Lung (tissue), 12 donors: ENCODE measurements around the gene TMEM218. TPM values are rescaled to one million over a fixed set of nuclear protein-coding genes. Genes with fewer than 3 reads are reported as not detected.
A peak's percentile ranks its signal among the peaks of the same experiment; 100 is the strongest.
"Not testable (repeated sequence)": the region's sequence is repeated elsewhere in the genome, so short reads cannot be mapped to it uniquely, and the experiment has no call there.

Experiments used
- ATAC-seq: fragments of 200-7000 bp; cut with Tn5 transposase; one replicate; pipeline ENCODE4 v1.9.1; 2020; ENCODE audit warnings: moderate number of reproducible peaks; ENCODE audit not compliant: insufficient read depth, low FRiP score
- DNase-seq, 3 donors: peaks; one replicate each; pipeline ENCODE4 v3.0.0-alpha.2; 2013 to 2017
- H3K27ac ChIP-seq, 2 donors: one replicate each; pipeline ENCODE4 v1.5.1; 2013; ENCODE audit warnings: mild to moderate bottlenecking in 2 of 2, moderate library complexity in 2 of 2, control low read depth in 1 of 2, inconsistent platforms in 1 of 2, low read depth in 1 of 2, low read length in 1 of 2
- H3K27me3 ChIP-seq, 3 donors: one replicate each; pipeline ENCODE4 v1.5.1; 2013; ENCODE audit warnings: low read length in 2 of 3; ENCODE audit not compliant: control insufficient read depth in 3 of 3, insufficient read depth in 3 of 3
- H3K36me3 ChIP-seq, 4 donors: one replicate each; pipeline ENCODE4 v1.5.1; 2013; ENCODE audit warnings: low read length in 4 of 4, mild to moderate bottlenecking in 1 of 4, moderate library complexity in 1 of 4; ENCODE audit not compliant: control insufficient read depth in 4 of 4, insufficient read depth in 4 of 4
- H3K4me1 ChIP-seq, 5 donors: one replicate each; pipeline ENCODE4 v1.5.1; 2013; ENCODE audit warnings: low read length in 5 of 5, mild to moderate bottlenecking in 2 of 5, moderate library complexity in 1 of 5; ENCODE audit not compliant: control insufficient read depth in 5 of 5, insufficient read depth in 5 of 5
- H3K4me3 ChIP-seq: one replicate; pipeline ENCODE4 v1.5.1; 2013; ENCODE audit warnings: mild to moderate bottlenecking, control low read depth, moderate library complexity
- H3K9ac ChIP-seq, 2 donors: one replicate each; pipeline ENCODE4 v1.5.1; 2013; ENCODE audit warnings: low read length in 2 of 2, control low read depth in 1 of 2; ENCODE audit not compliant: insufficient read depth in 1 of 2
- H3K9me3 ChIP-seq, 4 donors: one replicate each; pipeline ENCODE4 v1.5.1; 2013; ENCODE audit warnings: low read length in 3 of 4, mild to moderate bottlenecking in 1 of 4, moderate library complexity in 1 of 4; ENCODE audit not compliant: control insufficient read depth in 4 of 4, insufficient read depth in 3 of 4
- CTCF ChIP-seq: IDR thresholded peaks from 2 replicates; pipeline ENCODE4 v1.5.1; 2012; ENCODE audit warnings: mild to moderate bottlenecking; ENCODE audit errors: control extremely low read depth, extremely low read depth
- WGBS, 2 donors: extraction: QIAGEN DNeasy Blood & Tissue Kit; methylation state at CpG; one replicate each; pipeline ENCODE4 v1.1.7; 2013; 5-methylcytosine and 5-hydroxymethylcytosine counted together
- polyA plus RNA-seq, 2 donors: library from polyadenylated mRNA; stranded (reverse); fragments of 200-250 nt; gene quantifications; one replicate each; pipeline ENCODE4 v1.2.1, GENCODE V29; 2013
- total RNA-seq, 2 donors: library from RNA; depleted of rRNA in 1 of 2; stranded (reverse); fragments of >200 nt in 1 of 2; gene quantifications; one replicate each; pipeline ENCODE4 v1.2.1, GENCODE V29; 2014 to 2021
- donor health status: control.
- donor health status: control.
- donor health status: Bipolar disorder and iron deficiency.
- donor health status: healthy.
- donor health status: DM: yes; HTN: yes; CAD: no.

The TMEM218 gene
- total and polyA plus RNA-seq, 4 donors: 23.3 to 39.9 (median 27.4) TPM

GRCh38 chr11:125091877-125092664 lies 19.4 kb downstream of the TMEM218 start:
- peak overlapping the region in 1 of 2 donors; percentile 20 for H3K27ac ChIP-seq
- no peak overlapping the region for H3K4me3 ChIP-seq
- peaks cover 4 to 16% (median 6%) of the 10 kb centered on the region in 4 donors for H3K36me3 ChIP-seq
- DNase-seq (no peak), ATAC-seq (no peak)
- WGBS, 2 donors: 89 to 91% methylated on average over 6 of the region's 6 CpGs
- H3K9me3 ChIP-seq: no peaks in the 10 kb centered on the region
- peaks cover 0 to 8% (median 1%) of the 10 kb centered on the region in 5 donors for H3K4me1 ChIP-seq
- TF ChIP-seq CTCF: no peak
- H3K27me3 ChIP-seq: no peaks in the 10 kb centered on the region
- H3K9ac ChIP-seq: no peak overlapping the region

GRCh38 chr11:125091247-125091876 lies 20.1 kb downstream of the TMEM218 start:
- Histone ChIP-seq H3K4me1 (peaks cover 0 to 8% (median 1%) of the 10 kb centered on the region in 5 donors), H3K36me3 (peaks cover 3 to 10% (median 4%) of the 10 kb centered on the region in 4 donors), H3K9ac (no peak overlapping the region), H3K27ac (peak overlapping the region in 1 of 2 donors; percentile 34), H3K9me3 (no peaks in the 10 kb centered on the region), H3K4me3 (no peak overlapping the region), H3K27me3 (no peaks in the 10 kb centered on the region)
- DNase-seq (peak; percentile 79 to 91 (median 89)), ATAC-seq (peak; percentile 51)
- 46 to 61% methylated on average over 5 of the region's 5 CpGs for WGBS, 2 donors
- TF ChIP-seq CTCF: peak; percentile 29

GRCh38 chr11:125090816-125091215 lies 20.6 kb downstream of the TMEM218 start:
- peaks cover under 1 to 10% (median 2%) of the 10 kb centered on the region in 4 donors for H3K36me3 ChIP-seq
- H3K9ac ChIP-seq: no peak overlapping the region
- H3K4me3 ChIP-seq: no peak overlapping the region
- no peak for TF ChIP-seq CTCF
- WGBS, 2 donors: 78 to 84% methylated on average over 6 of the region's 6 CpGs
- no peak overlapping the region for H3K27ac ChIP-seq
- no peak for ATAC-seq
- no peaks in the 10 kb centered on the region for H3K27me3 ChIP-seq
- DNase-seq: no peak
- no peaks in the 10 kb centered on the region for H3K9me3 ChIP-seq
- peaks cover 0 to 8% (median 1%) of the 10 kb centered on the region in 5 donors for H3K4me1 ChIP-seq

GRCh38 chr11:125090151-125090550 lies 21.3 kb downstream of the TMEM218 start:
- not testable (repeated sequence) for H3K27ac ChIP-seq, H3K4me3 ChIP-seq, H3K9me3 ChIP-seq, DNase-seq, ATAC-seq, H3K9ac ChIP-seq, H3K4me1 ChIP-seq, H3K36me3 ChIP-seq, H3K27me3 ChIP-seq
- WGBS, 2 donors: 78 to 82% methylated on average over 10 of the region's 10 CpGs

GRCh38 chr11:125089481-125089880 lies 21.9 kb downstream of the TMEM218 start:
- not testable (repeated sequence) for H3K4me3 ChIP-seq, H3K27ac ChIP-seq, ATAC-seq, H3K9me3 ChIP-seq, H3K36me3 ChIP-seq, H3K27me3 ChIP-seq, DNase-seq, H3K4me1 ChIP-seq, H3K9ac ChIP-seq
- 92 to 98% methylated on average over 27 to 31 of the region's 31 CpGs for WGBS, 2 donors
